Peyer's patch (tissue), 4 donors: Measurements from ENCODE around the gene DAZAP2. TPM values are rescaled to one million over a fixed set of nuclear protein-coding genes. Genes with fewer than 3 reads are reported as not detected.
"Not testable (repeated sequence)": the region's sequence is repeated elsewhere in the genome, so short reads cannot be mapped to it uniquely, and the experiment has no call there.

ENCODE experiments used
- DNase-seq, 3 donors: peaks; one replicate each; pipeline ENCODE4 v3.0.0-alpha.2; 2017 to 2019
- H3K27ac ChIP-seq, 4 donors: fragments of 200-600 bp; sonication (generic); one replicate each; pipeline ENCODE4 v1.5.1; 2016 to 2019
- H3K27me3 ChIP-seq, 2 donors: fragments of 200-600 bp; sonication (generic); one replicate each; pipeline ENCODE4 v1.5.1; 2019
- H3K36me3 ChIP-seq, 3 donors: fragments of 200-600 bp; sonication (generic); one replicate each; pipeline ENCODE4 v1.5.1; 2016 to 2019
- H3K4me1 ChIP-seq, 4 donors: fragments of 200-600 bp; sonication (generic); one replicate each; pipeline ENCODE4 v1.5.1; 2016 to 2019
- H3K4me3 ChIP-seq, 4 donors: fragments of 200-600 bp; sonication (generic); 1 replicate in 3 of 4; 2 replicates in 1 of 4; pipeline ENCODE4 v1.5.1; 2016 to 2019; ENCODE audit warnings: mild to moderate bottlenecking in 1 of 4
- H3K9me3 ChIP-seq, 4 donors: fragments of 200-600 bp; sonication (generic); one replicate each; pipeline ENCODE4 v1.5.1; 2016 to 2019; ENCODE audit warnings: mild to moderate bottlenecking in 1 of 4
- POLR2A ChIP-seq, 2 donors: fragments of 450-650 bp; IDR thresholded peaks; one replicate each; pipeline ENCODE4 v1.5.1; 2017; ENCODE audit warnings: antibody characterized with exemption in 2 of 2, mild to moderate bottlenecking in 2 of 2, moderate library complexity in 2 of 2
- total RNA-seq, 4 donors: library from RNA; depleted of rRNA; stranded (reverse); fragments of >200 nt; gene quantifications; one replicate each; pipeline ENCODE4 v1.1.0, GENCODE V29; 2016
- TF ChIP-seq, protein P1 (sequence below), 6 experiments: fragments of 450-650 bp in 4 of 6; fragments of 200-600 bp in 2 of 6; sonication (generic) in 1 of 6; IDR thresholded peaks; one replicate each; pipeline ENCODE4 v1.5.1; 2017 to 2019; ENCODE audit warnings: antibody characterized with exemption in 6 of 6, mild to moderate bottlenecking in 3 of 6, moderate library complexity in 1 of 6

Gene DAZAP2
- total RNA-seq, 4 donors from 2014 or later = 220 to 372 (median 284) TPM

DNA sequence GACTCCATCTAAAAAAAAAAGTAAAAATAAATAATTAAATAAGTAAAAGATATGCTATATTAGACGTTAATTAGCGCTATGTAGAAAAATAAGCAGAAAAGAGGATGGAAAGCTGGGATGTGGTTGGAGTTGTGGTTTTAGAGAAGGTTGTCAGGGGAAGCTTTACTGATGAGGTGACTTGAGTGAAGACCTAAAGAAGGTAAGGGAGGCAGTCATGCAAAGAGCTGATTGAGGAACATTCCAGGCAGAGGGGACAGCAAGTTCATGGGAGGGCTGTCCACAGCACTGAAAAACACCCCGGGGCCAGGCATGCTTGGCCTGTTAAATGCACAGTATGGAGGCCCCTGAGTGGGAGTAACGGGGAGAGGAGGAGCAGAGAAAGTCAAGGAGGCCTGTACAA is 15.9 kb downstream of the DAZAP2 start:
- Histone ChIP-seq H3K9me3 (no peaks in the 10 kb centered on the region), H3K4me1 (no peaks in the 10 kb centered on the region), H3K36me3 (no peaks in the 10 kb centered on the region), H3K4me3 (no peak overlapping the region), H3K27me3 (no peaks in the 10 kb centered on the region), H3K27ac (no peak overlapping the region)
- DNase-seq = peak in 1 of 3 donors; percentile 29
- TF ChIP-seq, protein P1, sequence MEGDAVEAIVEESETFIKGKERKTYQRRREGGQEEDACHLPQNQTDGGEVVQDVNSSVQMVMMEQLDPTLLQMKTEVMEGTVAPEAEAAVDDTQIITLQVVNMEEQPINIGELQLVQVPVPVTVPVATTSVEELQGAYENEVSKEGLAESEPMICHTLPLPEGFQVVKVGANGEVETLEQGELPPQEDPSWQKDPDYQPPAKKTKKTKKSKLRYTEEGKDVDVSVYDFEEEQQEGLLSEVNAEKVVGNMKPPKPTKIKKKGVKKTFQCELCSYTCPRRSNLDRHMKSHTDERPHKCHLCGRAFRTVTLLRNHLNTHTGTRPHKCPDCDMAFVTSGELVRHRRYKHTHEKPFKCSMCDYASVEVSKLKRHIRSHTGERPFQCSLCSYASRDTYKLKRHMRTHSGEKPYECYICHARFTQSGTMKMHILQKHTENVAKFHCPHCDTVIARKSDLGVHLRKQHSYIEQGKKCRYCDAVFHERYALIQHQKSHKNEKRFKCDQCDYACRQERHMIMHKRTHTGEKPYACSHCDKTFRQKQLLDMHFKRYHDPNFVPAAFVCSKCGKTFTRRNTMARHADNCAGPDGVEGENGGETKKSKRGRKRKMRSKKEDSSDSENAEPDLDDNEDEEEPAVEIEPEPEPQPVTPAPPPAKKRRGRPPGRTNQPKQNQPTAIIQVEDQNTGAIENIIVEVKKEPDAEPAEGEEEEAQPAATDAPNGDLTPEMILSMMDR (IDR thresholded peaks at IDR 0.05) = no peak
- no peak for TF ChIP-seq POLR2A (IDR thresholded peaks at IDR 0.05)

DNA sequence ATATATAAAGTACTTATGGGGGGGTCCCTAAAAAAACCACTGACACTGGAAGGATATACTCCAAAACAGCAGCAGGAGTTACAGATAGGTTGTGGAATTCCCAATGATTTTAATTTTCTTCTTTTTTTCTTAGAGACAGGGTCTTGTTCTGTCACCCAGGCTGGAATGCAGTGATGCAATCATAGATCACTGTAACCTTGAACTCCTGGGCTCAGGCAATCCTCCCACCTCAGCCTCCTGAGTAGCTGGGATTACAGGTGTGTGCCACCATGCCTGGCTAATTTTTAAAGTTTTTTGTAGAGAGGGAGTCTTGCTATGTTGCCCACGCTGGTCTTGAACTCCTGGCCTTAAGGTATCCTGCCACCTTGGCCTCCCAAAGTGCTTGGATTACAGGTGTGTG is 21.0 kb downstream of the DAZAP2 start:
- H3K4me1 ChIP-seq, H3K27ac ChIP-seq, H3K27me3 ChIP-seq, H3K36me3 ChIP-seq, H3K9me3 ChIP-seq, DNase-seq, H3K4me3 ChIP-seq: not testable (repeated sequence)

GRCh38 chr12:51262758-51263177 is 24.1 kb downstream of the DAZAP2 start:
- H3K27me3 ChIP-seq = no peaks in the 10 kb centered on the region
- no peaks in the 10 kb centered on the region for H3K36me3 ChIP-seq
- no peaks in the 10 kb centered on the region for H3K9me3 ChIP-seq
- H3K4me3 ChIP-seq = no peak overlapping the region
- DNase-seq = peak in 2 of 3 donors; percentile 76 to 84
- no peak overlapping the region for H3K27ac ChIP-seq
- TF ChIP-seq, protein P1 (IDR thresholded peaks at IDR 0.05) = peak in 4 of 6 experiments; percentile 42 to 65 (median 60)
- no peak for TF ChIP-seq POLR2A (IDR thresholded peaks at IDR 0.05)
- no peaks in the 10 kb centered on the region for H3K4me1 ChIP-seq

DNA sequence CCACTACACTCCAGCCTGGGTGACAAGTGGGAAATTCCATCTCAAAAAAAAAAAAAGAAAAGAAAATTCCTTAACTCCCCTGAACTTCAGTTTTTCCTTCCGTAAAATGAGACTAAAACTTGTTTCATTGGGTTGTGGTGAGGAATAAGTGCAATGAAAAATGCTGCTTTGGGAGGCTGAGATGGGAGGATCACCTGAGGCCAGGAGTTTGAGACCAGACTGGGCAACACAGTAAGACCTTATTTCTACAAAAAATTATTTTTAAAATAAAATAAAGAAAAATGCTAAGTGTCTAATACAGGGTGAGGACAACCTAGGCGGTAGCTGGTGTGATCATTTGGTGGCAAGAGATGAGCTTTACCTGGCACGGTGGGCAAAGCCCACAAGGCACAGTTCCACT is 24.7 kb downstream of the DAZAP2 start:
- H3K9me3 ChIP-seq = no peaks in the 10 kb centered on the region
- no peaks in the 10 kb centered on the region for H3K36me3 ChIP-seq
- H3K27me3 ChIP-seq = no peaks in the 10 kb centered on the region
- no peak overlapping the region for H3K27ac ChIP-seq
- H3K4me3 ChIP-seq = no peak overlapping the region
- DNase-seq = no peak
- TF ChIP-seq, protein P1 (IDR thresholded peaks at IDR 0.05) = no peak
- TF ChIP-seq POLR2A (IDR thresholded peaks at IDR 0.05) = no peak
- H3K4me1 ChIP-seq = no peaks in the 10 kb centered on the region

GRCh38 chr12:51264297-51264696 is 25.7 kb downstream of the DAZAP2 start:
- Histone ChIP-seq H3K27me3 (no peaks in the 10 kb centered on the region), H3K4me3 (no peak overlapping the region), H3K9me3 (no peaks in the 10 kb centered on the region), H3K27ac (no peak overlapping the region), H3K4me1 (no peaks in the 10 kb centered on the region), H3K36me3 (no peaks in the 10 kb centered on the region)
- TF ChIP-seq, protein P1 (IDR thresholded peaks at IDR 0.05) = no peak
- no peak for TF ChIP-seq POLR2A (IDR thresholded peaks at IDR 0.05)
- DNase-seq = no peak

DNA sequence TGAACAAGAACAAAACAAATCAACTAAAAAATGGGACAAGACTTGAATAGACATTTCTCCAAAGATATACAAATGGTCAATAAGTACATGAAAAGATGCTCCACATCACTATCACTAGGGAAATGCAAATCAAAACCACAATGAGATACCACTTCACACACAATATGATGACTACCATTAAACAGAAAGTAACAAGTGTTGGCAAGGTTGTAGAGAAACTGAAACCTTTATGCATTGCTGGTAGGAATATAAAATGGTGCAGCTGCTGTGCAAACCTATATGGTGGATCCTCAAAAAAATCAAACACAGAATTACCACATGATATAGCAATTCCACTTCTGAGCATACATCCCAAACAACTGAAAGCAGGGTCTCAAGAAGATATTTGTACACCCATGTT is 26.4 kb downstream of the DAZAP2 start:
- H3K4me1 ChIP-seq = no peaks in the 10 kb centered on the region
- H3K27ac ChIP-seq = no peak overlapping the region
- no peak for DNase-seq
- H3K9me3 ChIP-seq = no peaks in the 10 kb centered on the region
- TF ChIP-seq POLR2A (IDR thresholded peaks at IDR 0.05) = no peak
- TF ChIP-seq, protein P1 (IDR thresholded peaks at IDR 0.05) = no peak
- no peak overlapping the region for H3K4me3 ChIP-seq
- H3K36me3 ChIP-seq = no peaks in the 10 kb centered on the region
- no peaks in the 10 kb centered on the region for H3K27me3 ChIP-seq
